Spleen (tissue), 7 donors: ENCODE data around the gene HBA2.

ENCODE experiments used
- CTCF ChIP-seq, 11 experiments: fragments of 200-600 bp in 7 of 11; fragments of 450-650 bp in 4 of 11; sonication (generic) in 4 of 11; IDR thresholded peaks in 8 of 11; conservative IDR thresholded peaks in 3 of 11; 1 replicate in 7 of 11; 2 replicates in 4 of 11; pipeline versions ENCODE4 v1.4.0 to v1.8.0; 2016 to 2021; ENCODE audit warnings: antibody characterized with exemption in 11 of 11, inconsistent platforms in 4 of 11, mild to moderate bottlenecking in 1 of 11
- POLR2A ChIP-seq, 3 donors: fragments of 450-650 bp; IDR thresholded peaks; one replicate each; pipeline ENCODE4 v1.5.1; 2017; ENCODE audit warnings: antibody characterized with exemption in 3 of 3, mild to moderate bottlenecking in 1 of 3
- donor health status: DM: no; HTN: no; CAD: no; lungs with moderate emphysema.
- donor health status: DM: no; HTN: no; CAD: no.
- donor health status: DM: no; HTN: no; CAD: no.

- no peak for TF ChIP-seq CTCF (IDR thresholded peaks at IDR 0.05 in 8 of 11, conservative IDR thresholded peaks at IDR 0.05 in 3 of 11)
- TF ChIP-seq POLR2A (IDR thresholded peaks at IDR 0.05): no peak
Measured at GRCh38 chr16:125011-125410, 47.7 kb upstream of the HBA2 start.
